HG02571 (cell line): ENCODE results near the gene SLC9A3.

Experiments used
- ATAC-seq: cut with Tn5 transposase; IDR thresholded peaks from one replicate; pipeline ENCODE4 v1.9.1; 2021; ENCODE audit warnings: mild to moderate bottlenecking, moderate library complexity; ENCODE audit not compliant: unreplicated experiment

The SLC9A3 gene

DNA sequence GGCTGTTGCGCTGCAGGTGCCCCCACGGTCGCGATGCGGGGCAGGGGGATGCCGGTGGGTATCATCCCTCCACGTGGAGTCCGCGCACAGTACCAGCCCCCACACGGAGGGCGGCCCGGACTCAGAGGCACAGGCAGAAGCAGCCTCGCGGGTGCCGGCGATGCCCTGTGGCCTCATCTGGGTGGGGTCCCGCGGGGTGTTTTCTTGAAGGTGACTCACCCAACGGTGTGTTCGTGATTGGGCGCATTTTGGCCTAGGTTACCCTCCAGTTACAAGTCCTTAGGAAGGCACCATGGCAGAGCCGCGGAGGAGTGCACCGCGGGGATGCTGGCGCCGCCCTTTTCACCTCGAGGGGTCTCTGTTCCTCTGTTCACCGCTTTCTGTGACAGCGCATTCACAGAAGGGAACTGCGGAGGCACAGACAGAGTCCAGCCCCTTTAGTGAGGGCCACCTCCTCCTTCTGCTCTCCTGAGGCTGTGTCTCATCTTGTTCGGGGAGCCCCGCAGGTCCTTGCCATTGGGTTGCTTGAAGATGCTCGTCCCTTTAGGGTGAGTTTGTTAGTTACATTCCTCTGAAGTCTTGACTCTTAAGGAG, 102.9 kb downstream of the SLC9A3 start:
- no peak for ATAC-seq

DNA sequence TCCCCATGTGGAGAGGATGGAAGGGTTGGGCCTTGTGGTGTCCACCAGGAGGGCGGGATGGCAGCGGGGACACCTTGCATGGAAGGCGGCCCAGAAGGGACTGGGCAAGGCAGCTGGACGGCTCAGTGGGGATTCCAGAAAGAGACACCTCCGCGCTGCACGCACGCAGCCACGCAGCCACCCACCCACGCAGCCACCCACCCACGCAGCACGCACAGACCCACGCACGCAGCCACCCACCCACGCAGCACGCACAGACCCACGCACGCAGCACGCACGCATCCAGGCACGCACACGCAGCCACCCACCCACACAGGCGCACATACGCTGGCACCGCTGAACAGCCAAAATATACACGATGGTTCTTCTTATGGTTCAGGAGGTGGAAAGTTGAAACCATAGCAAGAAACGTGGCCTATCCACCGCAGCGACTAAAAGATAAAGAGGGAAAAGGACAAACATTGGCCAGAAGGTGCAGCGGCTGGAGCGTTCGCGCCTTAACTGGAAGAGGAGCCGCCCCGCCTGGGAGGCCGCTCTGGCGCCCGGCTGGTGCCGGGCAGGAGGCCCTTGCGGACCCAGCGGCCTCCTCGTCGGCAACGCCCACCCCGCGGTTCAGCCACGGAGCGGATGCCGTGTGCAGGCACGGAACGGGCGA, 103.5 kb downstream of the SLC9A3 start:
- no peak for ATAC-seq
